Endodermal cell (in vitro differentiated cells): ENCODE data around the gene MZB1. TPM values are rescaled to one million over a fixed set of nuclear protein-coding genes. Genes with fewer than 3 reads are reported as not detected.

Experiments
- DNase-seq: peaks from one replicate; pipeline ENCODE4 v3.0.0-alpha.2; 2017
- H3K27ac ChIP-seq: 2 replicates; pipeline ENCODE4 v1.5.1; 2013; ENCODE audit warnings: mild to moderate bottlenecking, low read depth, low read length, moderate library complexity
- H3K27me3 ChIP-seq: 2 replicates; pipeline ENCODE4 v1.6.1; 2013; ENCODE audit warnings: mild to moderate bottlenecking, low read length, moderate library complexity; ENCODE audit not compliant: insufficient read depth, control insufficient read depth, poor library complexity, severe bottlenecking
- H3K36me3 ChIP-seq: 2 replicates; pipeline ENCODE4 v1.7.0; 2013; ENCODE audit warnings: mild to moderate bottlenecking, low read length, moderate library complexity; ENCODE audit not compliant: control insufficient read depth, insufficient read depth
- H3K4me1 ChIP-seq: one replicate; pipeline ENCODE4 v1.7.0; 2013; ENCODE audit warnings: low read length; ENCODE audit not compliant: control insufficient read depth, insufficient read depth
- H3K4me3 ChIP-seq: 2 replicates; pipeline ENCODE4 v1.5.1; 2013; ENCODE audit warnings: mild to moderate bottlenecking, low read length, moderate library complexity
- H3K9ac ChIP-seq: 2 replicates; pipeline ENCODE4 v1.6.1; 2013; ENCODE audit warnings: mild to moderate bottlenecking, low read length, moderate library complexity; ENCODE audit not compliant: poor library complexity, severe bottlenecking; ENCODE audit errors: extremely low read depth
- H3K9me3 ChIP-seq: 2 replicates; pipeline ENCODE4 v1.6.1; 2013; ENCODE audit warnings: mild to moderate bottlenecking, low read length, moderate library complexity; ENCODE audit not compliant: control insufficient read depth
- H3K27ac Mint-ChIP-seq: 2 replicates; pipeline ENCODE4 v1.8.0; 2020; ENCODE audit warnings: mixed read lengths
- H3K27me3 Mint-ChIP-seq: 2 replicates; pipeline ENCODE4 v1.8.0; 2021; ENCODE audit warnings: mild to moderate bottlenecking, mixed read lengths; ENCODE audit not compliant: insufficient read depth
- H3K36me3 Mint-ChIP-seq: 2 replicates; pipeline ENCODE4 v1.8.0; 2020; ENCODE audit warnings: low read depth, mixed read lengths
- H3K4me1 Mint-ChIP-seq: 2 replicates; pipeline ENCODE4 v1.8.0; 2020; ENCODE audit warnings: mixed read lengths
- H3K4me3 Mint-ChIP-seq: 2 replicates; pipeline ENCODE4 v1.8.0; 2020; ENCODE audit warnings: mild to moderate bottlenecking, moderate library complexity, mixed read lengths
- H3K9me3 Mint-ChIP-seq: 2 replicates; pipeline ENCODE4 v1.8.0; 2020; ENCODE audit warnings: mild to moderate bottlenecking, mixed read lengths
- CTCF ChIP-seq: fragments of 200-600 bp; sonication (generic); conservative IDR thresholded peaks from 2 replicates; pipeline ENCODE4 v1.5.0; 2021; ENCODE audit warnings: antibody characterized with exemption, mild to moderate bottlenecking
- WGBS, 2 experiments: methylation state at CpG; one replicate each; pipeline versions ENCODE4 v1.1.5 to v1.1.7; 2013; ENCODE audit warnings: missing lambda C conversion rate in 2 of 2, mixed read lengths in 1 of 2; ENCODE audit not compliant: insufficient coverage in 1 of 2, insufficient read length in 1 of 2; 5-methylcytosine and 5-hydroxymethylcytosine counted together
- total RNA-seq, 2 donors: library from RNA; stranded (reverse); fragmentation: NEBNext Ultra II Directional in 1 of 2; extraction: Animal tissue kit (Norgen Biotek cat#: 25700) in 1 of 2; gene quantifications; 2 replicates in 1 of 2; 3 replicates in 1 of 2; pipeline ENCODE4 v1.2.1, GENCODE V29; 2021

The MZB1 gene
- total RNA-seq, 2 donors from 2014 or later = 0.57 to 0.60 TPM

DNA sequence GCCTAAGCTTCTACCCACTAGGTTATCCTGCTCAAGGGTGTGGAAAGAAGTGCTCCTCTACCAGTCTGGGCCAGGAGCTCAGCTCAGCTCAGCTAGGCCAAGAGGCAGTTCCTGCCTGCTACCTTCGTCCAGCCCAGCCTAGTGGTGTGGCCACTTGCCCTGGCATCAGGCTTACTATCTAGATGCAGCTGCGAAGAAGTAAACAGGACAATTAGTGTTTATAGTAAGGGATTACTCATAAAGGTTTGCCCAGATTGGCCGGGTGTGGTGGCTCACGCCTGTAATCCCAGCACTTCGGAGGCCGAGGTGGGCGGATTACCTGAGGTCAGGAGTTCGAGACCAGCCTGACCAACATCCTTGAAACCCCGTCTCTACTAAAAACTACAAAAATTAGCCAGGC is 26.9 kb upstream of the MZB1 start:
- DNase-seq = no peak
- no peaks in the 10 kb centered on the region for H3K27me3 Mint-ChIP-seq
- Histone ChIP-seq H3K9me3 (no peaks in the 10 kb centered on the region), H3K27ac (no peak overlapping the region), H3K4me3 (no peak overlapping the region), H3K9ac (no peak overlapping the region), H3K27me3 (no peaks in the 10 kb centered on the region), H3K36me3 (peaks cover 4% of the 10 kb centered on the region), H3K4me1 (peaks cover 13% of the 10 kb centered on the region)
- no peak for TF ChIP-seq CTCF
- no peak overlapping the region for H3K4me3 Mint-ChIP-seq
- no peaks in the 10 kb centered on the region for H3K9me3 Mint-ChIP-seq
- H3K4me1 Mint-ChIP-seq = peaks cover 27% of the 10 kb centered on the region
- no peak overlapping the region for H3K27ac Mint-ChIP-seq
- H3K36me3 Mint-ChIP-seq = peaks cover 14% of the 10 kb centered on the region
- WGBS, 2 experiments = 96 to 97% methylated on average over 9 of the region's 9 CpGs

DNA sequence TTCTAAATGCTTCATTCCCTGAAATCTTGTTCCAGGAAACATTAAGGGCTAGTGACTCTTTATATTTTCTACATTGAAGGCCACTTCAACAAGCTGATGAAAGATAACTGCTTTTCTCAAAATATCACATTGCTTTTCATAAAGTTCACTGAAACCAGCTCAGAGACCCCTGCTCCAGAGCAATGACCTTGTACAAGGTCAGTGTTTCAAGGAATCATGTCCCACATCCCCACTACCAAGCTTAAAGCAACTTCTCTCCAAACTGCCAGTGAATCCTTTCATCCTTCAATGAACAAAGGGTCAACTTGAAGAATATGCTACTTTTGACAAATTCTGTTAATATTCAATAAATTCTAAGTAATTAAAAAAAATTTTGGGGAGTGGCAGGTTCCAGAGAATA is 26.2 kb upstream of the MZB1 start:
- Histone ChIP-seq H3K9me3 (no peaks in the 10 kb centered on the region), H3K27me3 (no peaks in the 10 kb centered on the region), H3K4me1 (peaks cover 13% of the 10 kb centered on the region), H3K27ac (no peak overlapping the region), H3K4me3 (no peak overlapping the region), H3K9ac (no peak overlapping the region), H3K36me3 (peaks cover 5% of the 10 kb centered on the region)
- H3K4me3 Mint-ChIP-seq = no peak overlapping the region
- H3K9me3 Mint-ChIP-seq = no peaks in the 10 kb centered on the region
- H3K36me3 Mint-ChIP-seq = peaks cover 14% of the 10 kb centered on the region
- H3K27me3 Mint-ChIP-seq = no peaks in the 10 kb centered on the region
- no peak for TF ChIP-seq CTCF
- no peak overlapping the region for H3K27ac Mint-ChIP-seq
- peaks cover 26% of the 10 kb centered on the region for H3K4me1 Mint-ChIP-seq
- no peak for DNase-seq

DNA sequence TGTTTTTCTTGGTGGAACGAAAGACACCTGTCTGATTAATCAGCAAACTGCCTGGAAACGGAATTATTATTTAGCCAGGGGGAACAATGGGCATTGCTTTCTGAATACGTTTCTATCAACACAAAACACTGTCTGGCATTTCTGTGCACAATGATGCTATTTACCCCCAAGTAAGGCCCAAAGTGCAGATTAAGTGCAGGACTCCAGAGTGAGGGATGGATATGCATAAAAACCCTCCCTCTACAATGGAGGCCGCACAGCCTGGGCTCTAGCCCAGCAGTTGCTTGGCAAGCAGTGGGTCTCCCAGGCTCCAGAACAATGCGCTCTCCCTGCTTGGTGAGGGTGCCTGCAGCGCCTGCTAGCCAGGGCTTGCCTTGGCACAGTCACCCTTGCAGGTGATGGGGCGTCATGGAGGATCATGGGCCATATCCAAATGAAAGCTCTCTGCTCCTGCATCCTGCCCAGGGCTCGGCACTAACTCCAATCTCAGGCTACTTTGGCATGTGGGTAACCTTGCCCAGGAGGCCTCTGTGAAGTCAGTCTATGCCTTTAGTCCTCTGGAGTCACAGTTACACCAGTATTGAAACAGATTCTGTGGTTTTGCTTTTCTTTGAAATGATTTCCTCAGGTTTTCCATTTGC is 25.6 kb upstream of the MZB1 start:
- peaks cover 13% of the 10 kb centered on the region for H3K4me1 ChIP-seq
- peaks cover 14% of the 10 kb centered on the region for H3K36me3 Mint-ChIP-seq
- H3K27me3 Mint-ChIP-seq = no peaks in the 10 kb centered on the region
- no peak overlapping the region for H3K9ac ChIP-seq
- H3K4me1 Mint-ChIP-seq = peaks cover 21% of the 10 kb centered on the region
- no peak overlapping the region for H3K4me3 ChIP-seq
- no peak for TF ChIP-seq CTCF
- no peak overlapping the region for H3K27ac ChIP-seq
- no peak overlapping the region for H3K27ac Mint-ChIP-seq
- DNase-seq = no peak
- H3K9me3 Mint-ChIP-seq = no peaks in the 10 kb centered on the region
- 93% methylated on average over 7 to 8 of the region's 8 CpGs for WGBS, 2 experiments
- no peak overlapping the region for H3K4me3 Mint-ChIP-seq
- H3K9me3 ChIP-seq = no peaks in the 10 kb centered on the region
- no peaks in the 10 kb centered on the region for H3K27me3 ChIP-seq
- H3K36me3 ChIP-seq = peaks cover 5% of the 10 kb centered on the region
